ENCODE results near the gene IGF2BP2. TPM values are rescaled to one million over a fixed set of nuclear protein-coding genes. Genes with fewer than 3 reads are reported as not detected.

IGF2BP2 gene
- total and polyA plus RNA-seq, 9 of the 15 experiments (the other 6 are each of a cell fraction or from before 2014, with no cell fraction given) = 3.2 to 59.6 (median 30.5) TPM

DNA sequence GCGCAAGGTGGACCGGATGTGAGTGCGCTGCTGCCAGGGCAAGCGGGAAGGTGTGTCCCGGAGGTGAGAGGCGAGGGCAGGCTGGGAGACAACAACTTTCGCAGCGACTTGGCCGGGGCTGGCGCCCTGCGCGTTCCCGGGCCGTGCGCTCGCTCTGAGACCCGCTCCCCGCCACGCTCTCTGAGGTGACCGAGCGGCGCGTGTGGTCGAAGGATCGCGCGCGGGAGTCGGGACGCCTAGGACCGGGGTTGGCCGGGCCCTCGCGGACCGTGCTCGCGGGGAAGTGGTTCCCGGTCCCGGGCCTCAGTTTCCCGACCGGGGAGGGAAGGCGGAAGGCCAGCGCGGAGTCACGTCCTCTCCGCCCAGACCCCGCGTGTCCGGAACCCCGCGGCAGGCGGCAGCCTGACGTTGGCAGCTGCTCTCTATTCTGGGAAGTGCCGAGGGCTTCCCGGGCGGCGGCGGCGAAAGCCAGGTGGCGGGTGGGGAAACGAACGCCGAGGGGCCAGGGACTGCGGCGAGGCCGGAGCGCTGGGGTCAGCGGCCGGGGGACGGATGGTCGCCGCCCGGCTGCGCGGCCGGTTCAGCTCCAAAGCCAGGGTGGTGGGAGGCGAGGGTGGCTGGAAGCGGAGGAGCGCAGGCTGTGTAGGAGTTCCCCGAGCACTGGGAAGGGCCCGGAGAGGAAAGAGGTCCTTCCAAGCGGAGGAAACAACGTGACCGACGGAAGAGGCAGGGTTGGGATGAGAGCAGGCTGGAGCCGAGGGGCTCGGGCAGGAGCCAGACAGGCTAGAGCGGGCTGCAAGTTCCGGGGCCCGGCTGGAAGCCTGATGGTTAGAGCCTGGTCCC is 1.0 kb upstream of the IGF2BP2 start (continued):
- TF ChIP-seq, protein P1, sequence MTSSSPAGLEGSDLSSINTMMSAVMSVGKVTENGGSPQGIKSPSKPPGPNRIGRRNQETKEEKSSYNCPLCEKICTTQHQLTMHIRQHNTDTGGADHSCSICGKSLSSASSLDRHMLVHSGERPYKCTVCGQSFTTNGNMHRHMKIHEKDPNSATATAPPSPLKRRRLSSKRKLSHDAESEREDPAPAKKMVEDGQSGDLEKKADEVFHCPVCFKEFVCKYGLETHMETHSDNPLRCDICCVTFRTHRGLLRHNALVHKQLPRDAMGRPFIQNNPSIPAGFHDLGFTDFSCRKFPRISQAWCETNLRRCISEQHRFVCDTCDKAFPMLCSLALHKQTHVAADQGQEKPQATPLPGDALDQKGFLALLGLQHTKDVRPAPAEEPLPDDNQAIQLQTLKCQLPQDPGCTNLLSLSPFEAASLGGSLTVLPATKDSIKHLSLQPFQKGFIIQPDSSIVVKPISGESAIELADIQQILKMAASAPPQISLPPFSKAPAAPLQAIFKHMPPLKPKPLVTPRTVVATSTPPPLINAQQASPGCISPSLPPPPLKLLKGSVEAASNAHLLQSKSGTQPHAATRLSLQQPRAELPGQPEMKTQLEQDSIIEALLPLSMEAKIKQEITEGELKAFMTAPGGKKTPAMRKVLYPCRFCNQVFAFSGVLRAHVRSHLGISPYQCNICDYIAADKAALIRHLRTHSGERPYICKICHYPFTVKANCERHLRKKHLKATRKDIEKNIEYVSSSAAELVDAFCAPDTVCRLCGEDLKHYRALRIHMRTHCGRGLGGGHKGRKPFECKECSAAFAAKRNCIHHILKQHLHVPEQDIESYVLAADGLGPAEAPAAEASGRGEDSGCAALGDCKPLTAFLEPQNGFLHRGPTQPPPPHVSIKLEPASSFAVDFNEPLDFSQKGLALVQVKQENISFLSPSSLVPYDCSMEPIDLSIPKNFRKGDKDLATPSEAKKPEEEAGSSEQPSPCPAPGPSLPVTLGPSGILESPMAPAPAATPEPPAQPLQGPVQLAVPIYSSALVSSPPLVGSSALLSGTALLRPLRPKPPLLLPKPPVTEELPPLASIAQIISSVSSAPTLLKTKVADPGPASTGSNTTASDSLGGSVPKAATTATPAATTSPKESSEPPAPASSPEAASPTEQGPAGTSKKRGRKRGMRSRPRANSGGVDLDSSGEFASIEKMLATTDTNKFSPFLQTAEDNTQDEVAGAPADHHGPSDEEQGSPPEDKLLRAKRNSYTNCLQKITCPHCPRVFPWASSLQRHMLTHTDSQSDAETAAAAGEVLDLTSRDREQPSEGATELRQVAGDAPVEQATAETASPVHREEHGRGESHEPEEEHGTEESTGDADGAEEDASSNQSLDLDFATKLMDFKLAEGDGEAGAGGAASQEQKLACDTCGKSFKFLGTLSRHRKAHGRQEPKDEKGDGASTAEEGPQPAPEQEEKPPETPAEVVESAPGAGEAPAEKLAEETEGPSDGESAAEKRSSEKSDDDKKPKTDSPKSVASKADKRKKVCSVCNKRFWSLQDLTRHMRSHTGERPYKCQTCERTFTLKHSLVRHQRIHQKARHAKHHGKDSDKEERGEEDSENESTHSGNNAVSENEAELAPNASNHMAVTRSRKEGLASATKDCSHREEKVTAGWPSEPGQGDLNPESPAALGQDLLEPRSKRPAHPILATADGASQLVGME (CRISPR knock-in tag; IDR thresholded peaks at IDR 0.05) = no peak
- no peak for TF ChIP-seq CREBBP (IDR thresholded peaks at IDR 0.05; ENCODE audit: low read depth, low read length)
- no peak for TF ChIP-seq YBX1 (IDR thresholded peaks at IDR 0.05)
- no peak for TF ChIP-seq GTF2E2 (tag; IDR thresholded peaks at IDR 0.05)
- TF ChIP-seq, protein P2, sequence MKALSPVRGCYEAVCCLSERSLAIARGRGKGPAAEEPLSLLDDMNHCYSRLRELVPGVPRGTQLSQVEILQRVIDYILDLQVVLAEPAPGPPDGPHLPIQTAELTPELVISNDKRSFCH (CRISPR knock-in tag; IDR thresholded peaks at IDR 0.05) = no peak
- TF ChIP-seq, protein P2 (tag; IDR thresholded peaks at IDR 0.05) = no peak
- TF ChIP-seq, protein P3, sequence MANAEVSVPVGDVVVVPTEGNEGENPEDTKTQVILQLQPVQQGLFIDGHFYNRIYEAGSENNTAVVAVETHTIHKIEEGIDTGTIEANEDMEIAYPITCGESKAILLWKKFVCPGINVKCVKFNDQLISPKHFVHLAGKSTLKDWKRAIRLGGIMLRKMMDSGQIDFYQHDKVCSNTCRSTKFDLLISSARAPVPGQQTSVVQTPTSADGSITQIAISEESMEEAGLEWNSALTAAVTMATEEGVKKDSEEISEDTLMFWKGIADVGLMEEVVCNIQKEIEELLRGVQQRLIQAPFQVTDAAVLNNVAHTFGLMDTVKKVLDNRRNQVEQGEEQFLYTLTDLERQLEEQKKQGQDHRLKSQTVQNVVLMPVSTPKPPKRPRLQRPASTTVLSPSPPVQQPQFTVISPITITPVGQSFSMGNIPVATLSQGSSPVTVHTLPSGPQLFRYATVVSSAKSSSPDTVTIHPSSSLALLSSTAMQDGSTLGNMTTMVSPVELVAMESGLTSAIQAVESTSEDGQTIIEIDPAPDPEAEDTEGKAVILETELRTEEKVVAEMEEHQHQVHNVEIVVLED (CRISPR knock-in tag; IDR thresholded peaks at IDR 0.05) = no peak
- TF ChIP-seq, protein P4, sequence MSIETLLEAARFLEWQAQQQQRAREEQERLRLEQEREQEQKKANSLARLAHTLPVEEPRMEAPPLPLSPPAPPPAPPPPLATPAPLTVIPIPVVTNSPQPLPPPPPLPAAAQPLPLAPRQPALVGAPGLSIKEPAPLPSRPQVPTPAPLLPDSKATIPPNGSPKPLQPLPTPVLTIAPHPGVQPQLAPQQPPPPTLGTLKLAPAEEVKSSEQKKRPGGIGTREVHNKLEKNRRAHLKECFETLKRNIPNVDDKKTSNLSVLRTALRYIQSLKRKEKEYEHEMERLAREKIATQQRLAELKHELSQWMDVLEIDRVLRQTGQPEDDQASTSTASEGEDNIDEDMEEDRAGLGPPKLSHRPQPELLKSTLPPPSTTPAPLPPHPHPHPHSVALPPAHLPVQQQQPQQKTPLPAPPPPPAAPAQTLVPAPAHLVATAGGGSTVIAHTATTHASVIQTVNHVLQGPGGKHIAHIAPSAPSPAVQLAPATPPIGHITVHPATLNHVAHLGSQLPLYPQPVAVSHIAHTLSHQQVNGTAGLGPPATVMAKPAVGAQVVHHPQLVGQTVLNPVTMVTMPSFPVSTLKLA (conservative IDR thresholded peaks at IDR 0.05) = no peak
- no peak for TF ChIP-seq TCF7L2 (IDR thresholded peaks at IDR 0.05; ENCODE audit: low read depth, low read length)
- TF ChIP-seq, protein P5, sequence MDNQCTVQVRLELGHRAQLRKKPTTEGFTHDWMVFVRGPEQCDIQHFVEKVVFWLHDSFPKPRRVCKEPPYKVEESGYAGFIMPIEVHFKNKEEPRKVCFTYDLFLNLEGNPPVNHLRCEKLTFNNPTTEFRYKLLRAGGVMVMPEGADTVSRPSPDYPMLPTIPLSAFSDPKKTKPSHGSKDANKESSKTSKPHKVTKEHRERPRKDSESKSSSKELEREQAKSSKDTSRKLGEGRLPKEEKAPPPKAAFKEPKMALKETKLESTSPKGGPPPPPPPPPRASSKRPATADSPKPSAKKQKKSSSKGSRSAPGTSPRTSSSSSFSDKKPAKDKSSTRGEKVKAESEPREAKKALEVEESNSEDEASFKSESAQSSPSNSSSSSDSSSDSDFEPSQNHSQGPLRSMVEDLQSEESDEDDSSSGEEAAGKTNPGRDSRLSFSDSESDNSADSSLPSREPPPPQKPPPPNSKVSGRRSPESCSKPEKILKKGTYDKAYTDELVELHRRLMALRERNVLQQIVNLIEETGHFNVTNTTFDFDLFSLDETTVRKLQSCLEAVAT (IDR thresholded peaks at IDR 0.05) = no peak
- TF ChIP-seq, protein P6, sequence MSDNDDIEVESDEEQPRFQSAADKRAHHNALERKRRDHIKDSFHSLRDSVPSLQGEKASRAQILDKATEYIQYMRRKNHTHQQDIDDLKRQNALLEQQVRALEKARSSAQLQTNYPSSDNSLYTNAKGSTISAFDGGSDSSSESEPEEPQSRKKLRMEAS (CRISPR knock-in tag; IDR thresholded peaks at IDR 0.05) = peak; percentile 80
- TF ChIP-seq EZH2 (IDR thresholded peaks at IDR 0.05; ENCODE audit: borderline replicate concordance, low read depth, low read length) = no peak
